Pancreas (tissue), 10 donors: ENCODE measurements around the gene GADD45B. TPM values are rescaled to one million over a fixed set of nuclear protein-coding genes. Genes with fewer than 3 reads are reported as not detected.
"Not testable (repeated sequence)": the region's sequence is repeated elsewhere in the genome, so short reads cannot be mapped to it uniquely, and the experiment has no call there.

Experiments used
- ATAC-seq, 4 donors: fragments of 200-7000 bp; cut with Tn5 transposase; one replicate each; pipeline versions ENCODE4 v1.8.0 to v1.9.1; 2020; ENCODE audit warnings: mild to moderate bottlenecking in 4 of 4, moderate library complexity in 4 of 4
- DNase-seq, 6 donors: peaks; one replicate each; pipeline ENCODE4 v3.0.0-alpha.2; 2020
- FAIRE-seq: peaks from 2 replicates; lab custom pipeline; 2012; peaks lifted over from hg19 to GRCh38; lab: Jason Lieb, UNC
- H3K27ac ChIP-seq, 4 donors: fragments of 200-600 bp; sonication (generic); 1 replicate in 3 of 4; 2 replicates in 1 of 4; pipeline versions ENCODE4 v1.5.0 to v1.8.0; 2020
- H3K27me3 ChIP-seq, 4 donors: fragments of 200-600 bp; one replicate each; pipeline ENCODE4 v1.8.0; 2021
- H3K36me3 ChIP-seq, 3 donors: fragments of 200-600 bp; sonication (generic) in 1 of 3; one replicate each; pipeline versions ENCODE4 v1.5.0 to v1.8.0; 2020 to 2021
- H3K4me1 ChIP-seq, 3 donors: fragments of 200-600 bp; one replicate each; pipeline ENCODE4 v1.8.0; 2021
- H3K4me3 ChIP-seq, 4 donors: fragments of 200-600 bp; sonication (generic) in 2 of 4; one replicate each; pipeline versions ENCODE4 v1.5.0 to v1.8.0; 2020 to 2021
- H3K9me3 ChIP-seq, 4 donors: fragments of 200-600 bp; one replicate each; pipeline ENCODE4 v1.8.0; 2021
- WGBS, 2 donors: extraction: QIAGEN DNeasy Blood & Tissue Kit; methylation state at CpG; one replicate each; pipeline ENCODE4 v1.1.7; 2013; 5-methylcytosine and 5-hydroxymethylcytosine counted together
- intact Hi-C, 3 donors: fragments of 100-400 bp; cut with DNase I; formaldehyde crosslinking; loops; one replicate each; pipeline versions ENCODE4 v1.11.1 to v1.14.2; 2022
- polyA plus RNA-seq, 2 donors: library from polyadenylated mRNA; stranded (reverse); fragments of 200-250 nt; gene quantifications; one replicate each; pipeline ENCODE4 v1.2.3, GENCODE V29; 2013
- total RNA-seq, 6 donors: library from RNA; stranded (reverse); fragmentation: NEBNext Ultra II Directional in 4 of 6; extraction: Animal tissue kit (Norgen Biotek cat#: 25700) in 4 of 6; gene quantifications; one replicate each; pipeline versions ENCODE4 v1.2.1 to v1.2.4, GENCODE V29; 2021 to 2023
- TF ChIP-seq, protein P1 (sequence below), 4 donors: fragments of 200-600 bp; sonication (generic) in 3 of 4; IDR thresholded peaks; one replicate each; pipeline versions ENCODE4 v1.5.0 to v1.8.0; 2021; ENCODE audit warnings: antibody characterized with exemption in 4 of 4
- donor health status: healthy with polysubstance abuse.
- donor health status: DM: no; HTN: no; CAD: no; lungs with moderate emphysema.
- donor health status: DM: no; HTN: no; CAD: no.
- donor health status: control.
- donor health status: control.
- donor health status: Bipolar disorder and iron deficiency.
- donor health status: DM: yes; HTN: yes; CAD: no.
- donor health status: DM: no; HTN: no; CAD: no.
- donor health status: DM: no; HTN: no; CAD: no.
- donor health status: DM: yes; HTN: yes; CAD: no.

Gene GADD45B
- total and polyA plus RNA-seq, 8 donors = 20.4 to 237 (median 47.9) TPM

GRCh38 chr19:2457394-2458037 lies 18.4 kb upstream of the GADD45B start:
- Histone ChIP-seq H3K9me3 (no peaks in the 10 kb centered on the region), H3K27me3 (no peaks in the 10 kb centered on the region), H3K36me3 (no peaks in the 10 kb centered on the region), H3K4me1 (peaks cover 0 to 3% (median 0%) of the 10 kb centered on the region in 3 donors), H3K27ac (peak overlapping the region; percentile 28 to 81 (median 68)), H3K4me3 (peak overlapping the region in 2 of 4 donors; percentile 89 to 98)
- TF ChIP-seq, protein P1, sequence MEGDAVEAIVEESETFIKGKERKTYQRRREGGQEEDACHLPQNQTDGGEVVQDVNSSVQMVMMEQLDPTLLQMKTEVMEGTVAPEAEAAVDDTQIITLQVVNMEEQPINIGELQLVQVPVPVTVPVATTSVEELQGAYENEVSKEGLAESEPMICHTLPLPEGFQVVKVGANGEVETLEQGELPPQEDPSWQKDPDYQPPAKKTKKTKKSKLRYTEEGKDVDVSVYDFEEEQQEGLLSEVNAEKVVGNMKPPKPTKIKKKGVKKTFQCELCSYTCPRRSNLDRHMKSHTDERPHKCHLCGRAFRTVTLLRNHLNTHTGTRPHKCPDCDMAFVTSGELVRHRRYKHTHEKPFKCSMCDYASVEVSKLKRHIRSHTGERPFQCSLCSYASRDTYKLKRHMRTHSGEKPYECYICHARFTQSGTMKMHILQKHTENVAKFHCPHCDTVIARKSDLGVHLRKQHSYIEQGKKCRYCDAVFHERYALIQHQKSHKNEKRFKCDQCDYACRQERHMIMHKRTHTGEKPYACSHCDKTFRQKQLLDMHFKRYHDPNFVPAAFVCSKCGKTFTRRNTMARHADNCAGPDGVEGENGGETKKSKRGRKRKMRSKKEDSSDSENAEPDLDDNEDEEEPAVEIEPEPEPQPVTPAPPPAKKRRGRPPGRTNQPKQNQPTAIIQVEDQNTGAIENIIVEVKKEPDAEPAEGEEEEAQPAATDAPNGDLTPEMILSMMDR (IDR thresholded peaks at IDR 0.05) = no peak
- intact Hi-C loops = no loop called here
- FAIRE-seq = no peak
- no peak for DNase-seq
- 93 to 94% methylated on average over 8 of the region's 8 CpGs for WGBS, 2 donors
- ATAC-seq = no peak

DNA sequence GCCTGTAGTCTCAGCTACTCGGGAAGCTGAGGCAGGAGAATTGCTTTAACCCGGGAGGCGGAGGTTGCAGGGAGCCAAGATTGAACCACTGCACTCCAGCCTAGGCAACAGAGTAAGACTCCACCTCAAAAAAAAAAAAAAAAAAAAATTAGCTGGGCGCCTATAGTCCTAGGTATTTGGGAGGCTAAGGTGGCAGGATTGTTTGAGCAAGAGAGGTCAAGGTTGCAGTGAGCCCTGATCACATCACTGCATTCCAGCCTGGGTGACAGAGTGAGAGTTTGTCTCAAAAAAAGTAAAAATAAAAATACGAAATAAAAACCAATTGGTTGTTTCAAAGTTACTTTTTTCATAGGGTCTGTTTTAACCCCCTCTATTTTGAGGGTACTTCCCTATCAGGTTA lies 17.9 kb upstream of the GADD45B start:
- 82 to 86% methylated on average over 5 of the region's 5 CpGs for WGBS, 2 donors
- H3K27ac ChIP-seq = no peak overlapping the region
- no peaks in the 10 kb centered on the region for H3K27me3 ChIP-seq
- TF ChIP-seq, protein P1 (IDR thresholded peaks at IDR 0.05) = no peak
- H3K9me3 ChIP-seq = no peaks in the 10 kb centered on the region
- DNase-seq = no peak
- H3K4me1 ChIP-seq = peaks cover 0 to 3% (median 0%) of the 10 kb centered on the region in 3 donors
- intact Hi-C loops = no loop called here
- no peaks in the 10 kb centered on the region for H3K36me3 ChIP-seq
- H3K4me3 ChIP-seq = no peak overlapping the region
- no peak for ATAC-seq
- no peak for FAIRE-seq

DNA sequence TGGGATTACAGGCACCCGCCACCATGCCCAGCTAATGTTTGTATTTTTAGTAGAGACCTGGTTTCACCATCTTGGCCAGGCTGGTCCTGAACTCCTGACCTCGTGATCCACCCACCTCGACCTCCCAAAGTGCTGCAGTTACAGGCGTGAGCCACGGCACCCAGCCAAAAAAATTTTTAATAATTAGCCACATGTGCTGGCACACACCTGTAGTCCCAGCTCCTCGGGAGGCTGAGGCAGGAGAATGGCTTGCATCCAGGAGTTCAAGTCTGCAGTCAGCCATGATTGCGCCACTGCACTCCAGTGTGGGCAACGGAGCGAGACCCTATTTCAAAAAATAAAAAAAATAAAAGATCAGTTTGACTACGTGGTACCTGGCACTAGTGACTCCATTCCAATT lies 17.2 kb upstream of the GADD45B start:
- H3K27me3 ChIP-seq, H3K4me1 ChIP-seq, H3K36me3 ChIP-seq, intact Hi-C loops, H3K27ac ChIP-seq, FAIRE-seq, DNase-seq, H3K9me3 ChIP-seq, H3K4me3 ChIP-seq, ATAC-seq: not testable (repeated sequence)
- WGBS, 2 donors = 54 to 58% methylated on average over 10 of the region's 10 CpGs

- Histone ChIP-seq H3K9me3 (no peaks in the 10 kb centered on the region), H3K4me3 (no peak overlapping the region), H3K27me3 (no peaks in the 10 kb centered on the region), H3K27ac (no peak overlapping the region), H3K4me1 (peaks cover 0 to 3% (median 0%) of the 10 kb centered on the region in 3 donors), H3K36me3 (no peaks in the 10 kb centered on the region)
- DNase-seq (no peak), FAIRE-seq (no peak), ATAC-seq (no peak)
- TF ChIP-seq, protein P1 (IDR thresholded peaks at IDR 0.05) = no peak
- WGBS, 2 donors = 87 to 100% methylated on average over 1 of the region's 1 CpG
- intact Hi-C loops = loop anchor here in 1 of 3 donors (10.0 kb wide), 1 partner anchor 155 kb away; no protein-coding TSS in a partner anchor
Measured at GRCh38 chr19:2460245-2460644, 15.7 kb upstream of the GADD45B start.

DNA sequence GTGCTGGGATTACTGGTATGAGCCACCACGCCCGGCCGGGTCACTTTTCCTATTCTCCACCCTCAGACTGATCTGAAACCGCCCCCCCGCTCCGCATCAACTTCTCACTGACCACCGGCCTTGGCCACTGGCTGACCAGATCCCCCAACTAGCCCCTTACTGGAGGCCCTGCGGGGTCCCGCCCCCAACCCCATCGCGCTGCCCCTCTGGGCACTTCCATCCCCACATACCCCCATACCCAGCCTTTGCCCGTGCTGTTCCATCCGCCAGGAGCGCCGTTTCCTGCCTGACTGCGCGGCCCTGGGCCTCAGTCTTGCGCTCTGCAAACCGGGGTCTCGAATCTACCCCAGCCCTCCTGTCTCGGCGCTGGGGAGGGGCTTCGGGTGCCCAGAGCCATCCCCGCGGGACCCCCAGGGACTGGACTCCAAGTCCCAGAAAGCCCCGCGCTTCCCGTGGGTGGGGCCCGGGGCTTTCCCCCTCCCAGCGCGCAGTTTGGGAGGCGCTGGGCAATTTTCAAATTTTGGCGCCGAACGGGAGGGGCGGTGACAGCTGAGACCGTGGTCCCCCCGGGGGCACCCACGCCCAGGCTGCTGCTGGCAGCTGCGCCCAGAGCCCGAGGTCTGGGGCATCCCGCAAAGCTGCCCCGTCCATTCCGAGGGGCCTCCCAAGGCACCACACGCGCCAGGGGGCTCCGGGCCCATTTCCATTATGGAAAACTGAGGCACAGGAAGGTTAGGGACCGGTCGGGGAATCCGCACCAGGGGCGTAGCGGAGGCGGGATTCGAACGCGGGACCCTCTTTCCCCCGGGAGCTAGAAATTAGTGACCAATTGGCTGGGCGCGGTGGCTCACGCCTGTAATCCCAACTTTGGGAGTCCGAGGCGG lies 13.9 kb upstream of the GADD45B start:
- 5 to 6% methylated on average over 61 to 62 of the region's 62 CpGs for WGBS, 2 donors
- ATAC-seq = peak; percentile 42 to 68 (median 58)
- Histone ChIP-seq H3K4me3 (peak overlapping the region; percentile 20 to 68 (median 50)), H3K27ac (no peak overlapping the region), H3K27me3 (no peaks in the 10 kb centered on the region), H3K9me3 (no peaks in the 10 kb centered on the region), H3K4me1 (no peaks in the 10 kb centered on the region), H3K36me3 (no peaks in the 10 kb centered on the region)
- intact Hi-C loops = loop anchor here in 1 of 3 donors (10.0 kb wide), 1 partner anchor 153 kb away; no protein-coding TSS in a partner anchor
- peak in 4 of 6 donors; percentile 60 to 75 (median 68) for DNase-seq
- no peak for FAIRE-seq
- TF ChIP-seq, protein P1 (IDR thresholded peaks at IDR 0.05) = no peak
